GM18498 (cell line): ENCODE results near the gene GPD1.

Experiments used
- ATAC-seq: cut with Tn5 transposase; IDR thresholded peaks from one replicate; pipeline ENCODE4 v1.9.1; 2021; ENCODE audit warnings: mild to moderate bottlenecking, moderate library complexity; ENCODE audit not compliant: unreplicated experiment

The GPD1 gene

GRCh38 chr12:50099302-50100008, 4.4 kb upstream of the GPD1 start:
- no peak for ATAC-seq

GRCh38 chr12:50100561-50100960, 3.2 kb upstream of the GPD1 start:
- ATAC-seq = no peak

GRCh38 chr12:50101663-50102062, 2.1 kb upstream of the GPD1 start:
- no peak for ATAC-seq

GRCh38 chr12:50102131-50102531, 1.7 kb upstream of the GPD1 start:
- ATAC-seq = no peak

- no peak for ATAC-seq
Measured at GRCh38 chr12:50102646-50103309, 1.0 kb upstream of the GPD1 start.

GRCh38 chr12:50103351-50103750, 457 bp upstream of the GPD1 start:
- ATAC-seq = no peak

GRCh38 chr12:50104417-50105366, 884 bp downstream of the GPD1 start:
- ATAC-seq = no peak

- no peak for ATAC-seq
Measured at GRCh38 chr12:50105913-50106450, 2.2 kb downstream of the GPD1 start.

GRCh38 chr12:50106907-50107306, 3.1 kb downstream of the GPD1 start:
- ATAC-seq = no peak

- ATAC-seq = no peak
Measured at GRCh38 chr12:50107416-50108268, 3.8 kb downstream of the GPD1 start.

- no peak for ATAC-seq
Measured at GRCh38 chr12:50109319-50109718, 5.5 kb downstream of the GPD1 start.

- no peak for ATAC-seq
Measured at GRCh38 chr12:50110127-50110761, 6.4 kb downstream of the GPD1 start.

GRCh38 chr12:50110762-50111351, 7.0 kb downstream of the GPD1 start:
- no peak for ATAC-seq

GRCh38 chr12:50111395-50111692, 7.5 kb downstream of the GPD1 start:
- ATAC-seq = peak; percentile 4

- ATAC-seq = peak; percentile 82
Measured at GRCh38 chr12:50111693-50112455, 8.1 kb downstream of the GPD1 start, which contains the start of gene COX14. Gene COX14 (plus strand): TSS chr12:50112236. CDS start chr12:50120044, 7,808 bp downstream.

GRCh38 chr12:50112456-50113218, 8.8 kb downstream of the GPD1 start:
- no peak for ATAC-seq

GRCh38 chr12:50117057-50117622, 13.3 kb downstream of the GPD1 start:
- ATAC-seq = no peak

GRCh38 chr12:50119387-50119786, 15.6 kb downstream of the GPD1 start:
- ATAC-seq = no peak
